ENCODE data around the gene FEM1C. TPM values are rescaled to one million over a fixed set of nuclear protein-coding genes. Genes with fewer than 3 reads are reported as not detected.
A peak's percentile ranks its signal among the peaks of the same experiment; 100 is the strongest.

FEM1C gene
- total and polyA plus RNA-seq, 9 donors, result 16.7 to 25.2 (median 22.3) TPM

DNA sequence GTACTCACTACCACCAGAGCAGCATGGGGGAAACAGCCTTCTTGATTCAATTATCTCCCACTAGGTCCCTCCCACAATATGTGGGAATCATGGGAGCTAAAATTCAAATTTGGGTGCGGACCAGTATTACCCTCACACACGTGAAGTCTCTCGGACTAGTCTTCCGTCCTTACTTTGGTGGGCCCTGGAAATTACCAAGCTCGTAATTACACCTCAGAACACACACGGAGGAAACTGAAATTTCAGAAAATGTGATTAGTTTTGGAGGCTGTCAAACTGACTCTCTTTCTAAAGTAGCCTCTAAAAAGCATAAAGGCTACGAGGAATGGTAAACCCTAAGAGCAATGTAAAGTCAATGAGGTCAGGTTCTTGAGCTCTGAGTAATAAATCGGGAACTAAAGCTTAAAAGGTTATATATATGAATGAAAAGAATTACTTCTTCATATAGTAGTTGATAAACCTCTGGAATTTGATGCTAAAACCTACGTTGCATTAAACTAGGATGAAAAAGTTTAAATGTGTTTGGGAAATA, 842 bp upstream of the FEM1C start:
- peaks cover 7% of the 10 kb centered on the region for H3K4me1 ChIP-seq (ENCODE audit: control insufficient read depth, insufficient read depth, low read length)
- no peak overlapping the region for H3K4me3 ChIP-seq (ENCODE audit: low read length)
- DNase-seq, result no peak
- peaks cover 7% of the 10 kb centered on the region for H3K36me3 ChIP-seq (ENCODE audit: control insufficient read depth, insufficient read depth, low read length)
- WGBS (ENCODE audit: insufficient coverage), result 100% methylated on average over 2 of the region's 9 CpGs
- peak overlapping the region; percentile 89 for H3K27ac ChIP-seq (ENCODE audit: low read length)
- peaks cover 9% of the 10 kb centered on the region for H3K9me3 ChIP-seq (replicated peaks; ENCODE audit: control insufficient read depth, low read depth, low read length)
- H3K27me3 ChIP-seq (ENCODE audit: control insufficient read depth, insufficient read depth, low read length), result no peaks in the 10 kb centered on the region

DNA sequence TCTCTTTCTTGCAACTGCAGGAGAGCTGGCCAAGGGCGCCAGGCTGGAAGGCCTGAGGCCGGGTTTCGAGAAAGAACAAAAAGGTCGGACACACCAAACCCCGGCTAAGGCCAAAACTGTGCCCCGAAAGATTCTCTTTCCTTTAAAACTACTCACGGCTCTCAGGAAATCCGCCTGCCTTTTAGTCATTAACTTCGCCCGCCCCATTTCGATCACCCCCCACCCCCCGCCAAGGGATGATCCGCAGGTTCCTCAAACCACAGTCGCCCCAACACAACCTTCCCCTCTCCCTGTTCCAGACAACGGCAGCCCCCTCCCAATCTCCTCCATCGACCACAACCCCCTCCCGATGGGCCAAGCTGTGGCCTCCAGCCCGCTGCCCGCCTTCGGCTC, 536 bp downstream of the FEM1C start:
- Histone ChIP-seq H3K4me3 (ENCODE audit: low read length) (peak overlapping the region; percentile 64), H3K27ac (ENCODE audit: low read length) (peak overlapping the region; percentile 96), H3K4me1 (ENCODE audit: control insufficient read depth, insufficient read depth, low read length) (peaks cover 7% of the 10 kb centered on the region), H3K36me3 (ENCODE audit: control insufficient read depth, insufficient read depth, low read length) (peaks cover 17% of the 10 kb centered on the region), H3K27me3 (ENCODE audit: control insufficient read depth, insufficient read depth, low read length) (no peaks in the 10 kb centered on the region), H3K9me3 (replicated peaks; ENCODE audit: control insufficient read depth, low read depth, low read length) (peaks cover 9% of the 10 kb centered on the region)
- 0% methylated on average over 18 of the region's 20 CpGs for WGBS (ENCODE audit: insufficient coverage)
- DNase-seq, result no peak

DNA sequence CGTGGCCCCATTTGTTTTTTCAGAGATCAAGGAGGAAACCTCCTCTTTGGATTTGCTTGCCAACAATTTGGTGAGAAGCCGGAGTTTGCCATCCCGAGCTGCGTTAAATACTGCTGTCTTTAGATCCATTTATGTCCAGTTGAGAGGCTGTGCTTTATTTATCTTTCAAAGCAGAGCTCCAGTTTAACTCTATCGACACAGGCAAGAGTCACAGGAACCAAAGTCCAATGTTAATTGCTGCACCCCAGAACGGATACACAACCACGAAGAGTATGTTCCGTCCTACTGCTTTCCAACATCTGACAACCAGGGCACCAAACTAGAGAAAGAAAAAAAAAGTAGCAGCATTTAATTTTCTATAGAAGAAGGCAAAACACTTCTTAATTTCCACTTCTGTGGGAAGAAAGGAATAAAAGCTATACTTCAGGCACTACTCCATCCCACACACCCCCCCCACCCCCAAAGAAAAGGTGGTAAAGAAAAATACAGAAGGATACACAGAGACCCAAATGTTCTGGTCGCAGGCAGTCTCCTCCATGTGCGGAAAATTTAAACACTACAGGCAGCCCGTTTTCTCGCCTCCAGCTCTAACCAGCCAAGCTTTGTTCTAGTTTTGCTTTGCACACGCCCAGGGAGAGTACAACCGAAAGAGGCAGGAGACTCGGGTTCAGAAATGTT, 1.1 kb downstream of the FEM1C start:
- peak overlapping the region; percentile 64 for H3K4me3 ChIP-seq (ENCODE audit: low read length)
- WGBS (ENCODE audit: insufficient coverage), result 0% methylated on average over 8 of the region's 15 CpGs
- H3K27ac ChIP-seq (ENCODE audit: low read length), result peak overlapping the region; percentile 96
- H3K4me1 ChIP-seq (ENCODE audit: control insufficient read depth, insufficient read depth, low read length), result peaks cover 7% of the 10 kb centered on the region
- H3K9me3 ChIP-seq (replicated peaks; ENCODE audit: control insufficient read depth, low read depth, low read length), result peaks cover 9% of the 10 kb centered on the region
- peak; percentile 84 for DNase-seq
- no peaks in the 10 kb centered on the region for H3K27me3 ChIP-seq (ENCODE audit: control insufficient read depth, insufficient read depth, low read length)
- peaks cover 21% of the 10 kb centered on the region for H3K36me3 ChIP-seq (ENCODE audit: control insufficient read depth, insufficient read depth, low read length)

DNA sequence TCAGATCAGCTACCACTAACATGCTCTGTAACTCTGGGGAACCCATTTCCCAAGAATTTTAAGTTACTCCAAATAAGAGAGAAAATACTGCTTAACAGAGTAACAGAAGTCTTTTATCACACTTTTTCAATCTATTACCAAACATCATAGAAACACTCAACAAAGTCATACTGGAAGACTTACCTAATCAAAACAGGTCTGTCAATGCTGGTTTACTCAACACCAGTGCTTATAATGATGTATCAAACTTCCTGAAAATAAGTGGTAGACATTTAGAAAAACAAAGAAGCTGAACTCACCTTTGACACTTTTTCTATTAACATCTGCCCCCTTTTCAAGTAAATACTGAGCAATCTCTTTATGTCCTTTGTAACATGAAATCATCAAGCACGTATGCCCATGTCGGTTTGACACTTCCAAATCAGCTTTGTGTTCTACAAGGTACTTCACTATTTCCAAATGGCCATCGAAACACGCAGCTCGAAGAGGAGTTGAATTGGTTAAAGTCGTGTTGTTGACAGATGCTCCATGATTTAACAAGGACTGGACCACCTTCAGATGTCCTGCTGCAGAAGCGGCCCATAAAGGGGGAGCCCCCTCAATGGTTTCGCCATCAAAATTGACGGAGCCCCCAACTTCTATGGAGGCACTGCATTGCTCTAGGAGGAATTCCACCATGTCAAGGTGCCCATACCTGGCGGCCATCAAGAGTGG, 1.8 kb downstream of the FEM1C start:
- Histone ChIP-seq H3K27ac (ENCODE audit: low read length) (peak overlapping the region; percentile 96), H3K36me3 (ENCODE audit: control insufficient read depth, insufficient read depth, low read length) (peaks cover 21% of the 10 kb centered on the region), H3K4me3 (ENCODE audit: low read length) (peak overlapping the region; percentile 64), H3K27me3 (ENCODE audit: control insufficient read depth, insufficient read depth, low read length) (no peaks in the 10 kb centered on the region), H3K9me3 (replicated peaks; ENCODE audit: control insufficient read depth, low read depth, low read length) (peaks cover 9% of the 10 kb centered on the region), H3K4me1 (ENCODE audit: control insufficient read depth, insufficient read depth, low read length) (peaks cover 7% of the 10 kb centered on the region)
- 43% methylated on average over 5 of the region's 10 CpGs for WGBS (ENCODE audit: insufficient coverage)
- peak; percentile 21 for DNase-seq

DNA sequence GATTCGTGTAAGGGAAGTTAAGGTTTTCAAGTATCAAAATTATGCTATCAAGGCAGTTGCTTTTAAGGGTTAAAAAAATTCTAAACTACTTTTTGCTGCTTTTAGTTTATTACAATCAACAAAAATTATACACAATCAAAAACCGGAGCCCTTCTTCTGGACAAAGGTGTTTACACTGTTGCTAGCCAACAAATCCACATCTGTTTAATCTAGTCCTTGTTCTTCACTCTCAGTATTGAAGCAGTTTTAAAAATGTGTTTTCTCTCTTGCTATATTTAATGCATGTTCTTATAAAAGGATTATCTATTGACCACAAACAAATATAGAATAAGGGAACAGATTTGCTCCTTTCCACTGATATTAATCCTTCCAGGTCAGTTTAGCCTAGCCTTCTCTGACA, 2.5 kb downstream of the FEM1C start:
- peaks cover 9% of the 10 kb centered on the region for H3K9me3 ChIP-seq (replicated peaks; ENCODE audit: control insufficient read depth, low read depth, low read length)
- WGBS (ENCODE audit: insufficient coverage), result no CpG with 5 or more reads among the region's 2 CpGs
- peaks cover 7% of the 10 kb centered on the region for H3K4me1 ChIP-seq (ENCODE audit: control insufficient read depth, insufficient read depth, low read length)
- DNase-seq, result peak; percentile 77
- H3K27me3 ChIP-seq (ENCODE audit: control insufficient read depth, insufficient read depth, low read length), result no peaks in the 10 kb centered on the region
- peak overlapping the region; percentile 96 for H3K27ac ChIP-seq (ENCODE audit: low read length)
- peaks cover 23% of the 10 kb centered on the region for H3K36me3 ChIP-seq (ENCODE audit: control insufficient read depth, insufficient read depth, low read length)
- H3K4me3 ChIP-seq (ENCODE audit: low read length), result peak overlapping the region; percentile 64

DNA sequence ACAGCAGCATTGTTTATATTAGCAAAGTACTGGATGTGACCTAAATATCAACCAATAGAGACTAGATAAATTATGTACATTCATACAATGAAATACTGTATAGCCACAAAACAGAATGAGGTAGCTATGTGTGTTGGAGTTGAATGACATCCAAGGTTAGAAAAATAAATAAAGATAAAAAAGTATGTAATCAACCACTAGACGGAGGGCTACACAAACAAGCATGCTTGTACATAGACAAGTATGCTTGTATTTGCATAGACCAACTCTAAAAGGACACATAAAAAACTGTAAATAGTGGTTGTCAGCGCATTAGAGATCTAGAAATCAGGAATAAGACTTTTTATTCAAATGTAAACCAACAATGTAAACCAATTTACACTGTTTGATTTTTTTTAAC, 3.0 kb downstream of the FEM1C start:
- H3K36me3 ChIP-seq (ENCODE audit: control insufficient read depth, insufficient read depth, low read length), result peaks cover 23% of the 10 kb centered on the region
- no CpG with 5 or more reads among the region's 2 CpGs for WGBS (ENCODE audit: insufficient coverage)
- H3K4me1 ChIP-seq (ENCODE audit: control insufficient read depth, insufficient read depth, low read length), result peaks cover 7% of the 10 kb centered on the region
- H3K27ac ChIP-seq (ENCODE audit: low read length), result peak overlapping the region; percentile 29
- DNase-seq, result peak; percentile 44
- H3K4me3 ChIP-seq (ENCODE audit: low read length), result peak overlapping the region; percentile 64
- peaks cover 9% of the 10 kb centered on the region for H3K9me3 ChIP-seq (replicated peaks; ENCODE audit: control insufficient read depth, low read depth, low read length)
- no peaks in the 10 kb centered on the region for H3K27me3 ChIP-seq (ENCODE audit: control insufficient read depth, insufficient read depth, low read length)

DNA sequence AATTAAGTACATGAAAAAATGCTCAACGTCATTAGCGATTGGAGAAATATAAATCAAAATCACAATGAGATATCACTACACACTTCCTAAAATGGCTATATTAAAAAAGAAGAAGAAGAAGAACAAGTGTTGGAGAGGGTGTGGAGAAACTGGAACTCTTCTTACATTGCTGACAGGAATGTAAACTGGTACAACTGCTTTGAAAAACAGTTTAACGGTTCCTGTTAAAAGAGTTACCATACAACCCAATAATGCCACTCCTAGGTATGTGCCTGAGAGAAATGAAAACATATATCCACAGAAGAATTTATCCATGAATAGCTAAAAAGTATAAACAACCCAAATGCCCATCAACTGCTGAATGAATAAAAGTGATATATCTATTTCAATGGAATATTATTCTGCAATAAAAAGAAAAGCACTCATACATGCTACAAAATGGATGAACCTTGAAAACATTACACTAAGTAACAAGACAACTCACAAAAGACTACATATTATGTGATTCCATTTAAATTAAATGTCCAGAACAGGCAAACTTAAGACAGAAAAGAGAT, 9.0 kb downstream of the FEM1C start:
- Histone ChIP-seq H3K9me3 (replicated peaks; ENCODE audit: control insufficient read depth, low read depth, low read length) (peaks cover 4% of the 10 kb centered on the region), H3K36me3 (ENCODE audit: control insufficient read depth, insufficient read depth, low read length) (peaks cover 19% of the 10 kb centered on the region), H3K4me1 (ENCODE audit: control insufficient read depth, insufficient read depth, low read length) (no peaks in the 10 kb centered on the region), H3K27me3 (ENCODE audit: control insufficient read depth, insufficient read depth, low read length) (no peaks in the 10 kb centered on the region), H3K27ac (ENCODE audit: low read length) (no peak overlapping the region), H3K4me3 (ENCODE audit: low read length) (no peak overlapping the region)
- WGBS (ENCODE audit: insufficient coverage), result no CpG with 5 or more reads among the region's 3 CpGs
- no peak for DNase-seq

DNA sequence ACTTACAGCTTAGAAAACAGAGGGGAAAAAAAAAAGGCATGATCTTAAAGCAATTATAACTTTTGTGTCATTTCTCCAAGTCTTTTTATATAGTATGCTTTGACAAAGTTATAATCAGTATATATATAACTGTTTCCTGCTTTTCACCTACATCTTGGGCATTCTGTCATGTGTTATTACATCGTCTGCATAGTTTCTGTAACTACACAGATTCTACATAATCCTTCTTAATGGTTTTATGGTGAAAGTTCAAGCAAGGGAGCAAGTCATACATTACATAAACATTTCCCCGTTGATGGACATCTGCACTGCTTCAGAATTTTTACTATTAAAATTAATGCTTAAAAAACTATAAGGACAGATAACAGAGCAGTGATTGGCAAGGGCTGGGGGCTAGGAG, 12.1 kb downstream of the FEM1C start:
- H3K27ac ChIP-seq (ENCODE audit: low read length), result no peak overlapping the region

DNA sequence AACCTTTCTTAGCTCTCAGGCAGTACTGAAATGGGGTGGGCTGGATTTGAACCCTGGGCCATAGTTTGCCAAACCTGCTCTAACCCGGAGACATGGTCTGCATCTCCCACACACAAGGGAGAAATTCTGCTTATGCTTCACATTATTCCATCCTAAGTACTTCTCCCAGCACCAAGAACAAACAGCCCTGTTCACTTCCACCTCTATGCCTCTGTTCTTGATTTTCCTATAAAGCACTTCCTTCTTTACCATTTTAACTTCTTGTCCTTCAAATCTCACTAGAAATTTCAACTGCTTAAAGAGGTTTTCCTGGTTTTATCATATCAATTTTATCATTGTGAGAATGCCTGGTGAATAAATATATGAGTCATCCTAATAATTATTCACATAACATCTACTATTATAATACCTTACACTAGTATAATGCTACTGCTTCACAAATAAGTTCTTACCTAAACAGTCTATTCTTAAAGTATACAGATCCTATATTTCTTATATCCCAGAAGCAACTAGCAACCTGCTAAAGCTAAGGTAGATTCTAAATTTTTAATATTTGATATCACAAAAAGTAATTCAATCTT, 12.7 kb downstream of the FEM1C start:
- no peak for DNase-seq
- Histone ChIP-seq H3K36me3 (ENCODE audit: control insufficient read depth, insufficient read depth, low read length) (peaks cover 3% of the 10 kb centered on the region), H3K27me3 (ENCODE audit: control insufficient read depth, insufficient read depth, low read length) (no peaks in the 10 kb centered on the region), H3K27ac (ENCODE audit: low read length) (no peak overlapping the region), H3K4me1 (ENCODE audit: control insufficient read depth, insufficient read depth, low read length) (no peaks in the 10 kb centered on the region), H3K4me3 (ENCODE audit: low read length) (no peak overlapping the region), H3K9me3 (replicated peaks; ENCODE audit: control insufficient read depth, low read depth, low read length) (peaks cover 4% of the 10 kb centered on the region)
- 67% methylated on average over 1 of the region's 1 CpG for whole genome bisulfite sequencing (ENCODE audit: insufficient coverage)

More for the DNA sequence above, 12.1 kb downstream of the FEM1C start:
- no peak overlapping the region for H3K4me3 ChIP-seq (ENCODE audit: low read length)
- H3K9me3 ChIP-seq (replicated peaks; ENCODE audit: control insufficient read depth, low read depth, low read length), result peaks cover 4% of the 10 kb centered on the region
- peaks cover 6% of the 10 kb centered on the region for H3K36me3 ChIP-seq (ENCODE audit: control insufficient read depth, insufficient read depth, low read length)
- no CpG with 5 or more reads among the region's 2 CpGs for WGBS (ENCODE audit: insufficient coverage)
- no peaks in the 10 kb centered on the region for H3K27me3 ChIP-seq (ENCODE audit: control insufficient read depth, insufficient read depth, low read length)
- no peaks in the 10 kb centered on the region for H3K4me1 ChIP-seq (ENCODE audit: control insufficient read depth, insufficient read depth, low read length)
- no peak for DNase-seq

DNA sequence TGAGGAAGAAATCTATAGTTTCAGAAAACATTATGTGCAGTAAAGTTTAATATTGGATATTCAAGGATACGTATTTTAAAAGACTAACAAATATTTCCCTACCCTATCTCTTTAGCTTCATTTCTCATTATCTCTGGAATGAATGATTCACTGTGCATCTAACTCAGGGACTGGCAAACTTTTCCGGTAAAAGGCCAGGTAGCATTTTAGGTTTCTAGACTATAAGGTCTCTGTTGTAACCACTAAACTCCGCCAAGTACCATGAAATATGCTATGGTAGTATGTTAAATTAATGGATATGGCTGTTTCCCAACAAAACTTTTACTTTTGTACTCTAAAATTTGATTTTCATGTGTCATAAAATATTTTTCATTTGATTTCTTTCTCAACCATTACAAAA, 13.2 kb downstream of the FEM1C start:
- no peaks in the 10 kb centered on the region for H3K4me1 ChIP-seq (ENCODE audit: control insufficient read depth, insufficient read depth, low read length)
- H3K9me3 ChIP-seq (replicated peaks; ENCODE audit: control insufficient read depth, low read depth, low read length), result peaks cover 4% of the 10 kb centered on the region
- no peaks in the 10 kb centered on the region for H3K27me3 ChIP-seq (ENCODE audit: control insufficient read depth, insufficient read depth, low read length)
- peaks cover 3% of the 10 kb centered on the region for H3K36me3 ChIP-seq (ENCODE audit: control insufficient read depth, insufficient read depth, low read length)
- DNase-seq, result no peak
- no CpG with 5 or more reads among the region's 3 CpGs for WGBS (ENCODE audit: insufficient coverage)
- H3K4me3 ChIP-seq (ENCODE audit: low read length), result no peak overlapping the region
- H3K27ac ChIP-seq (ENCODE audit: low read length), result no peak overlapping the region
